ENCODE data around the gene ADSL. TPM values are rescaled to one million over a fixed set of nuclear protein-coding genes. Genes with fewer than 3 reads are reported as not detected.
"Not testable (repeated sequence)": the region's sequence is repeated elsewhere in the genome, so short reads cannot be mapped to it uniquely, and the experiment has no call there.

The ADSL gene
- polyA plus RNA-seq, 12 donors, result 90.8 to 234 (median 197) TPM; not detected in 1

GRCh38 chr22:40364431-40364830, 18.1 kb downstream of the ADSL start:
- no peak for DNase-seq

DNA sequence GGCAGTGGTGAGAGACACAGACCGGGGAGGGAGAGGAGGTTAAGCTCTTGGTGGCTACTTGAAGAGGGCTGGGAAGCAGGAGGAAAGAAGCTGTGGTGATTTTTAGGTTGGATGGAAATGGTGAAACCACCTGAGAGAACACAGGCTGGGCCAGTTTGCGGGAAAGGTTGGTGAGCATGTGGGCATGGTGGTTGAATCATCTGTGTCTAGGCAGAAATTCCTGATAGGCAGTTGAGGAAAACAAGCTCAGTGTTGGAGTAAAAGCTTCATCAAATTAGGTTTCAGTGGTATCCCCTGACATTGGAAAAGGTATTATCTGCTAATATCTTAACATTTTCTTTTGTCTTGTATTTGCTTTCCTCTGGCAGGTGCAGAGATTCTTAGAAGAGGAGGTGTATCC, 19.8 kb downstream of the ADSL start:
- no peak for DNase-seq

- DNase-seq, result no peak
Measured at GRCh38 chr22:40367342-40367741, 21.0 kb downstream of the ADSL start.

- DNase-seq, result no peak
Measured at GRCh38 chr22:40368016-40368415, 21.7 kb downstream of the ADSL start.

DNA sequence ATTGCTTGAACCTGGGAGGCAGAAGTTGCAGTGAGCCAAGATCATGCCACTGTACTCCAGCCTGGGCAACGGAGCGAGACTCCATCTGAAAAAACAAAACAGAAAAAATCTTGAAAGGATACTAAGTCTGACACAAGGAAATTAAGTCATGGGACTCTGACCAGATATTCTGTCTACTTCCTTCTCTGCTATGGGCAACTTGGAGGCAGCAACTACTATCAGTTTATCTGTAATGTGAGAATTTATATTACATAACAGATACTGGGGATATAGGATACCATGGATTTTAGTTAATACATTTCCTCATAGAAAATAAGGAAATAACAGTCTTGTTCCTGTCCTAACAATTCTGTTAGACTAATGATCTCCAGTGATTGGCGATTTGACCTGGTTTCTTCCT, 22.5 kb downstream of the ADSL start:
- DNase-seq, result no peak

DNA sequence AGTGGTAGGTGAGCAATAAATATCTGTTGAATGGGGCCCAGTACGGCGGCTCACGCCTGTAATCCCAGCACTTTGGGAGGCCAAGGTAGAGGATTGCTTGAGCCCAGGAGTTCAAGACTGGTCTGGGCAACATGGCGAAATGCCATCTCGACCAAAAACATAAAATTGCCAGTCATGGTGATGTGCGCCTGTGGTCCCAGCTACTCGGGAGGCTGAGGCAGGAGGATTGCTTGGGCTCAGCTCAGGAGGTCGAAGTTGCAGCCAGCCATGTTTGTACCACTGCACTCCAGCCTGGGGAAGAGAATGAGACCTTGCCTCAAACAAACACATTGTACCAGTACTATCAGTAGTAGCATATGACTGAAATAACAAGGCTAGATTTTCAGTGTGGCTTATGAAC, 28.3 kb downstream of the ADSL start:
- no peak for DNase-seq

- no peak for DNase-seq
Measured at GRCh38 chr22:40376149-40376548, 29.8 kb downstream of the ADSL start.

DNA sequence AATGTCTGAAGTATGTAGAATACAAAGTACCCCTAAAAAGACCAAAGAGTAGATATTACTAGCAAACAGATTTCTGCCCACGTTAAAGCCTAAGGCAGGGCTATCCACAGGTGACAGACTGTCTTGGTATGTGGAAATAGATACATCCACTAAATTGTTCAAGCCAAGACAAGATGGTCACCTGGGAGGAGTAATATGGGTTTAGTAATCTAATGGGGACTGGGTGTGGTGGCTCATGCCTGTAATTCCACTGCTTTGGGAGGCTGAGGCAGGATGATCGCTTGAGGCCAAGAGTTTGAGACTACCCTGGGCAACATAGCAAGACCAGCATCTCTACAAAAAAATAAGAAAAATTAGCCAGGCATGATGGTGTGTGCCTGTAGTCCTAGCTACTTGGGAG, 31.6 kb downstream of the ADSL start:
- DNase-seq, result no peak

DNA sequence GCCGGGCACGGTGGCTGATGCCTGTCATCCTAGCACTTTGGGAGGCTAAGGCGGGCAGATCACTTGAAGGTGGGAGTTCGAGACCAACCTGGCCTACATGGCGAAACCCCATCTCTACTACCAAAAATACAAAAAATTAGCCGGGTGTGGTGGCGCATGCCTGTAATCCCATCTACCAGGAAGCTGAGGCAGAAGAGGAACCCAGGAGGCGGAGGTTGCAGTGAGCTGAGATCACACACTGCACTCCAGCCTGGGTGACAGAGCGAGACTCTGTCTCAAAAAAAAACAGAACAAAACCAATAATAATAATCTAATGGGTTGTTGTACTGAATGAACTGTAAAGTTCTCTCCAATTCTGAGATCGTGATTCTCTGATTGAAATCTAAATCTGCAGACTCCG, 32.1 kb downstream of the ADSL start:
- not testable (repeated sequence) for DNase-seq

DNA sequence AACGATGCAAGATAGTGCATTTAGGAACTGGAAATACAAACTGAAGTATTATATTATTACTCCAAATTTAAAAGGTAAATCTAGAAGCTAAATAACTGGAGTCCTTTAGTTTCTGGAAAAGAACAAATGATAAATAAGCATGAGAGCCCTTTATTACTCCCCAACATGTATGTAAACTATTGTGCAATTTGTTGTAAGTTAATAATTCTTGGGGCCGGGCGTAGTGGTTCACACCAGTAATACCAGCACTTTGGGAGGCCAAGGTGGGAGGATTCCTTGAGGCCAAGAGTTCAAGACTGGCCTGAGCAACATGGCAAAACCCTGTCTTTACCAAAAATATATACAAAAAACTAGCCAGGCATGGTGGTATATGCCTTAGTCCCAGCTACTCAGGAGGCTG, 35.2 kb downstream of the ADSL start:
- DNase-seq, result no peak

DNA sequence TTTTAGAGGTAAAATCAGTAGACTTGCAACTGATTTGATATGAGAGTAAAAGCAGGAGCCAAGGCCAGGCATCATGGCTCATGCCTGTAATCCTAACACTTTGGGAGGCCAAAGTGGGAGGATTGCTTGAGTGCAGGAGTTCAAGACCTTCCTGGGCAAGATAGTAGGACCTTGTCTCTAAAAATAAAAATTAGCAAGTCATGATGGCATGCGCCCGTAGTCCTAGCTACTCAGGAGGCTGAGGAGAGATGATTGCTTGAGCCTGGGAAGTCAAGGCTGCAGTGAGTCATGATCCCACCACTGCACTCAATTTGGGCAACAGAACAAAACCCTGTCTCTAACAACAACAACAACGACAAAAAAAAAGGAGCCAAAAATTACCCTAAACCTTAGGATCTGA, 37.6 kb downstream of the ADSL start:
- DNase-seq, result no peak

DNA sequence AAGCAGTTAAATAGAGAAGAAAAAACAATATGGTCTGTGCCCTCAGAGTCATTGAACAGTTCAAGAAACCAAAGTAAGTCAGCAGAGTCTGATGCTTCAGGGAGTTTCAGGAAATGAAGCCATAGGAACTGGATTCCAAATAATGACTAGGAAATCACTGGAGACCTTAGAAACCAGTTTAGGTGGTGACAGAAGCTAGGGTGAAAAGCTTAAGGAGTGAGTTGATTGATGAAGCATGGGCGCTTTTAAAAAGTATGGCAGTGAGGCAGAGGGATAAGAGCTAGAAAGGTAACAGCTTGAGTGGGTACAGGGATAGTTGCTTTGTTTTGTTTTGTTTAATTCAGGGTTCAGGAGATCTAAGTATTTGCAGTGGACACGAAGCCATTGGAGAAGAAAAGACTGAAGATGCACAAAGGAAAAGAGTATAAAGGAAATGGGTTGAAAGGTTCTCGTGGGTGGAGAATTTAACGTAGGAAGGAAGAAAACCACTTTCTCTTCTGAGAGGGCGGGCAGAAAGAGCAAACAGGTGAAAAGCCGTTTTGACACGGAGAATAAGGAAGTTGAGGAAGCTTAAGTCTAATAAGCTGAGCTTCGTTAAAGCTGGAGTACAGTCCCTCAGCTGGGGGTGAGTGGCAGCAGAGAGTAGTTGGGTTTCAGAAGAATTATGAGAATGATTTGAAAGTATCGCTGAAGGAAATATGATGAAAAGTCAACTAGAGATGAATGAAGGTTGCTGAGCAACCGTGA, 38.9 kb downstream of the ADSL start:
- no peak for DNase-seq

GRCh38 chr22:40387746-40388145, 41.4 kb downstream of the ADSL start:
- no peak for DNase-seq

GRCh38 chr22:40388231-40388630, 41.9 kb downstream of the ADSL start:
- DNase-seq, result no peak

GRCh38 chr22:40391417-40391816, 45.1 kb downstream of the ADSL start:
- DNase-seq, result no peak

GRCh38 chr22:40392618-40393017, 46.3 kb downstream of the ADSL start:
- no peak for DNase-seq

GRCh38 chr22:40394607-40395006, 48.3 kb downstream of the ADSL start:
- DNase-seq, result no peak

DNA sequence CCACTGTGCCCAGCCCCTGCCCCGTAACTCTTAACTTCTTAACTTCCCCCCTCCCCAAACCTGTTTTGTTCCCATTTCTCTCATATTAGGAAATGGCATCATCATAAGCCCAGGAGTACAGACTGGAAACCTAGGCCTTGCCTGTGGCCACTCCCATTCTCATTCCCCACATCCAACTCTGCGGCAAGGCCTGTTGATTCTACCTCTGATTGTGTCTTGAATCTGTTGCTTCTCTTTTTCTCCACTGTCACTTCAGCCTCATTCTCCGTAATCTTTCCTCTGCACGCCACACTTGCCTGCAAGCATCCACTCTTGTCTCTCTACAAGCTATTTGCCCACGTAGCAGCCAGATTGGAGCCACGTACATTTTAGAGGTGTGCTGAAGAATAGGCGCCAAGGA, 49.3 kb downstream of the ADSL start:
- no peak for DNase-seq

GRCh38 chr22:40396882-40397281, 50.6 kb downstream of the ADSL start:
- no peak for DNase-seq

GRCh38 chr22:40397396-40397795, 51.1 kb downstream of the ADSL start:
- no peak for DNase-seq

- DNase-seq, result no peak
Measured at GRCh38 chr22:40399621-40400020, 53.3 kb downstream of the ADSL start.

- DNase-seq, result no peak
Measured at GRCh38 chr22:40400159-40400558, 53.9 kb downstream of the ADSL start.

DNA sequence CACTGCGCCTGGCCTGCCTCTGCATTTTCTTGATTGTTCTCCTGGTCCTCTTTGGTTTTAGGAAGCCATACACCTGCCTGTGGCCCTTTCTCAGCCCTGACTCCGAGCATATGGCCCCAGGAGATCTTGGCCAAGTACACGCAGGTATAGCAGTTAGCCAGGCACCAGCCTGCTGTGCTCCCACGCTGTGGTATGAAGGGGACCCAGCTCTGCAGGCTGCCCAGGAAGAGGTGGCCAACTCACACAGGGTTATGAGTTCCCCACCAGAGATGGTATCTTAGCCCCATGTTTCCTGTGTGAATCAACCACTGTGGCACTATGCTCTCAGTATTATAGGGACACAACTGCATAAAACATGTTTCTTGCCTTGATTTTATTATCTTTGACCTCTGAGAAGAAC, 55.2 kb downstream of the ADSL start:
- DNase-seq, result no peak

- DNase-seq, result no peak
Measured at GRCh38 chr22:40401981-40402406, 55.7 kb downstream of the ADSL start.
